H1 (cell line): Measurements from ENCODE around the gene FHIT. TPM values are rescaled to one million over a fixed set of nuclear protein-coding genes. Genes with fewer than 3 reads are reported as not detected.

Source experiments
- CHD7 ChIP-seq: fragments of 300-600 bp; sonication (generic); IDR thresholded peaks from 2 replicates; pipeline ENCODE4 v1.7.1; 2012; ENCODE audit warnings: low read length, moderate library complexity, mild to moderate bottlenecking, inconsistent platforms; ENCODE audit not compliant: insufficient replicate concordance
- polyA plus RNA-seq, 7 experiments: library from polyadenylated mRNA; depleted of rRNA in 3 of 7; stranded (reverse) in 5 of 7; unstranded in 2 of 7; fragments of >200 nt in 5 of 7; fragments of 200-250 nt in 2 of 7; gene quantifications; 1 replicate in 5 of 7; 2 replicates in 1 of 7; 4 replicates in 1 of 7; pipeline versions ENCODE4 v1.2.1 to v1.2.3, GENCODE V29; 2011 to 2013; ENCODE audit warnings: missing spikeins in 2 of 7, mixed read lengths in 2 of 7
- total RNA-seq: library from RNA; stranded (reverse); fragmentation: NEBNext Ultra II Directional; extraction: Animal tissue kit (Norgen Biotek cat#: 25700); gene quantifications from 2 replicates; pipeline ENCODE4 v1.2.1, GENCODE V29; 2021

Gene FHIT
- total and polyA plus RNA-seq, 2 of the 8 experiments (the other 6 are each of a cell fraction or from before 2014, with no cell fraction given): 1.2 to 3.2 TPM

- TF ChIP-seq CHD7: peak; percentile 87
- TF ChIP-seq, all 59 proteins: peak for 1
These were observed 806.3 kb downstream of the FHIT start (continued) for GRCh38 chr3:60444898-60445437.
